ENCODE data around the gene DLEC1. TPM values are rescaled to one million over a fixed set of nuclear protein-coding genes. Genes with fewer than 3 reads are reported as not detected.
A peak's percentile ranks its signal among the peaks of the same experiment; 100 is the strongest.

Gene DLEC1
- total and polyA plus RNA-seq, 4 experiments from 2014 or later, result 0.49 to 15.1 (median 7.3) TPM

GRCh38 chr3:38098376-38098723 is 59.3 kb downstream of the DLEC1 start:
- no peaks in the 10 kb centered on the region for H3K36me3 ChIP-seq (ENCODE audit: insufficient read depth, low read length)
- ChIA-PET CTCF (ENCODE audit: partially characterized antibody) (no interaction called here), POLR2A (ENCODE audit: partially characterized antibody) (no interaction called here)
- intact Hi-C loops (cut with micrococcal nuclease), result no loop called here
- H3K4me1 ChIP-seq (ENCODE audit: insufficient read depth, low read length), result no peaks in the 10 kb centered on the region
- Mint-ChIP-seq H3K27me3 (no peaks in the 10 kb centered on the region), H3K9me3 (no peaks in the 10 kb centered on the region), H3K36me3 (peaks cover 4 to 13% of the 10 kb centered on the region in 2 donors), H3K4me1 (no peaks in the 10 kb centered on the region), H3K27ac (no peak overlapping the region), H3K4me3 (no peak overlapping the region)
- H3K27ac ChIP-seq (ENCODE audit: low read depth, low read length), result no peak overlapping the region
- DNase-seq, result no peak
- H3K4me3 ChIP-seq (ENCODE audit: low read length in 2 of 2), result no peak overlapping the region
- no peaks in the 10 kb centered on the region for H3K9me3 ChIP-seq (ENCODE audit: control insufficient read depth in 1 of 2, low read length in 2 of 2)
- H3K27me3 ChIP-seq (ENCODE audit: insufficient read depth, low read length), result no peaks in the 10 kb centered on the region

GRCh38 chr3:38099518-38099917 is 60.5 kb downstream of the DLEC1 start:
- Histone ChIP-seq H3K4me3 (ENCODE audit: low read length in 2 of 2) (no peak overlapping the region), H3K9me3 (ENCODE audit: control insufficient read depth in 1 of 2, low read length in 2 of 2) (no peaks in the 10 kb centered on the region), H3K27ac (ENCODE audit: low read depth, low read length) (no peak overlapping the region), H3K4me1 (ENCODE audit: insufficient read depth, low read length) (no peaks in the 10 kb centered on the region), H3K36me3 (ENCODE audit: insufficient read depth, low read length) (no peaks in the 10 kb centered on the region), H3K27me3 (ENCODE audit: insufficient read depth, low read length) (no peaks in the 10 kb centered on the region)
- Mint-ChIP-seq H3K4me3 (no peak overlapping the region), H3K36me3 (peaks cover 8 to 17% of the 10 kb centered on the region in 2 donors), H3K27ac (peak overlapping the region in 1 of 7 donors; percentile 55), H3K9me3 (peaks cover 0 to 5% (median under 1%) of the 10 kb centered on the region in 8 donors), H3K4me1 (no peaks in the 10 kb centered on the region), H3K27me3 (no peaks in the 10 kb centered on the region)
- intact Hi-C loops (cut with micrococcal nuclease), result no loop called here
- CTCF ChIA-PET (ENCODE audit: partially characterized antibody), result interaction anchor here (1.2 kb wide), 1 partner anchor 20 kb away, joined by 3 read pairs; no protein-coding TSS in a partner anchor
- POLR2A ChIA-PET (ENCODE audit: partially characterized antibody), result no interaction called here
- no peak for DNase-seq

- no peak overlapping the region for H3K4me3 Mint-ChIP-seq
- intact Hi-C loops (cut with micrococcal nuclease), result no loop called here
- ChIA-PET CTCF (ENCODE audit: partially characterized antibody) (interaction anchor here (1.2 kb wide), 1 partner anchor 19 kb away, joined by 3 read pairs; no protein-coding TSS in a partner anchor), POLR2A (ENCODE audit: partially characterized antibody) (no interaction called here)
- no peaks in the 10 kb centered on the region for H3K9me3 ChIP-seq (ENCODE audit: control insufficient read depth in 1 of 2, low read length in 2 of 2)
- no peaks in the 10 kb centered on the region for H3K4me1 ChIP-seq (ENCODE audit: insufficient read depth, low read length)
- H3K27me3 ChIP-seq (ENCODE audit: insufficient read depth, low read length), result no peaks in the 10 kb centered on the region
- no peak overlapping the region for H3K27ac ChIP-seq (ENCODE audit: low read depth, low read length)
- no peaks in the 10 kb centered on the region for H3K36me3 ChIP-seq (ENCODE audit: insufficient read depth, low read length)
- no peak overlapping the region for H3K27ac Mint-ChIP-seq
- no peak overlapping the region for H3K4me3 ChIP-seq (ENCODE audit: low read length in 2 of 2)
- H3K36me3 Mint-ChIP-seq, result peaks cover 5 to 19% of the 10 kb centered on the region in 2 donors
- H3K27me3 Mint-ChIP-seq, result no peaks in the 10 kb centered on the region
- no peaks in the 10 kb centered on the region for H3K4me1 Mint-ChIP-seq
- H3K9me3 Mint-ChIP-seq, result peaks cover 0 to 15% (median 7%) of the 10 kb centered on the region in 8 donors
- DNase-seq, result no peak
These were observed 61.5 kb downstream of the DLEC1 start for GRCh38 chr3:38100498-38100897.

GRCh38 chr3:38101811-38102443 is 62.9 kb downstream of the DLEC1 start:
- ChIA-PET CTCF (ENCODE audit: partially characterized antibody) (interaction anchor here (0.7 kb wide), 1 partner anchor 14 kb away, joined by 3 read pairs; no protein-coding TSS in a partner anchor), POLR2A (ENCODE audit: partially characterized antibody) (no interaction called here)
- Mint-ChIP-seq H3K4me1 (no peaks in the 10 kb centered on the region), H3K27ac (no peak overlapping the region), H3K4me3 (no peak overlapping the region), H3K36me3 (peaks cover 8 to 22% of the 10 kb centered on the region in 2 donors), H3K27me3 (no peaks in the 10 kb centered on the region), H3K9me3 (peaks cover 0 to 19% (median 11%) of the 10 kb centered on the region in 8 donors)
- no peak overlapping the region for H3K4me3 ChIP-seq (ENCODE audit: low read length in 2 of 2)
- H3K27me3 ChIP-seq (ENCODE audit: insufficient read depth, low read length), result no peaks in the 10 kb centered on the region
- H3K4me1 ChIP-seq (ENCODE audit: insufficient read depth, low read length), result no peaks in the 10 kb centered on the region
- H3K27ac ChIP-seq (ENCODE audit: low read depth, low read length), result no peak overlapping the region
- H3K36me3 ChIP-seq (ENCODE audit: insufficient read depth, low read length), result no peaks in the 10 kb centered on the region
- no peak for DNase-seq
- intact Hi-C loops (cut with micrococcal nuclease), result no loop called here
- no peaks in the 10 kb centered on the region for H3K9me3 ChIP-seq (ENCODE audit: control insufficient read depth in 1 of 2, low read length in 2 of 2)

GRCh38 chr3:38102444-38102814 is 63.4 kb downstream of the DLEC1 start:
- no peaks in the 10 kb centered on the region for H3K27me3 Mint-ChIP-seq
- peaks cover 0 to 19% (median 11%) of the 10 kb centered on the region in 8 donors for H3K9me3 Mint-ChIP-seq
- H3K27ac Mint-ChIP-seq, result no peak overlapping the region
- no peaks in the 10 kb centered on the region for H3K4me1 Mint-ChIP-seq
- Histone ChIP-seq H3K4me3 (ENCODE audit: low read length in 2 of 2) (no peak overlapping the region), H3K27me3 (ENCODE audit: insufficient read depth, low read length) (no peaks in the 10 kb centered on the region), H3K4me1 (ENCODE audit: insufficient read depth, low read length) (no peaks in the 10 kb centered on the region), H3K27ac (ENCODE audit: low read depth, low read length) (no peak overlapping the region), H3K9me3 (ENCODE audit: control insufficient read depth in 1 of 2, low read length in 2 of 2) (no peaks in the 10 kb centered on the region), H3K36me3 (ENCODE audit: insufficient read depth, low read length) (no peaks in the 10 kb centered on the region)
- intact Hi-C loops (cut with micrococcal nuclease), result no loop called here
- POLR2A ChIA-PET (ENCODE audit: partially characterized antibody), result no interaction called here
- H3K4me3 Mint-ChIP-seq, result no peak overlapping the region
- CTCF ChIA-PET (ENCODE audit: partially characterized antibody), result interaction anchor here (0.7 kb wide), 1 partner anchor 14 kb away, joined by 3 read pairs; no protein-coding TSS in a partner anchor
- DNase-seq, result no peak
- peaks cover 11 to 26% of the 10 kb centered on the region in 2 donors for H3K36me3 Mint-ChIP-seq

- Mint-ChIP-seq H3K4me3 (no peak overlapping the region), H3K27ac (no peak overlapping the region), H3K9me3 (peaks cover 0 to 19% (median 11%) of the 10 kb centered on the region in 8 donors), H3K36me3 (peaks cover 14 to 36% of the 10 kb centered on the region in 2 donors), H3K27me3 (no peaks in the 10 kb centered on the region), H3K4me1 (no peaks in the 10 kb centered on the region)
- Histone ChIP-seq H3K27me3 (ENCODE audit: insufficient read depth, low read length) (no peaks in the 10 kb centered on the region), H3K4me1 (ENCODE audit: insufficient read depth, low read length) (no peaks in the 10 kb centered on the region), H3K36me3 (ENCODE audit: insufficient read depth, low read length) (no peaks in the 10 kb centered on the region), H3K9me3 (ENCODE audit: control insufficient read depth in 1 of 2, low read length in 2 of 2) (no peaks in the 10 kb centered on the region), H3K4me3 (ENCODE audit: low read length in 2 of 2) (no peak overlapping the region), H3K27ac (ENCODE audit: low read depth, low read length) (no peak overlapping the region)
- no peak for DNase-seq
- POLR2A ChIA-PET (ENCODE audit: partially characterized antibody), result no interaction called here
- CTCF ChIA-PET (ENCODE audit: partially characterized antibody), result no interaction called here
- intact Hi-C loops (cut with micrococcal nuclease), result no loop called here
These were observed 66.5 kb downstream of the DLEC1 start for GRCh38 chr3:38105525-38105924.

GRCh38 chr3:38107911-38108648 is 69.1 kb downstream of the DLEC1 start:
- no peaks in the 10 kb centered on the region for H3K4me1 ChIP-seq (ENCODE audit: insufficient read depth, low read length)
- no peak overlapping the region for H3K4me3 ChIP-seq (ENCODE audit: low read length in 2 of 2)
- CTCF ChIA-PET (ENCODE audit: partially characterized antibody), result interaction anchor here (0.9 to 2.2 kb wide), 4 partner anchors 10 to 373 kb away, joined by 3 to 5 read pairs (median 3); no protein-coding TSS in a partner anchor
- no peak for DNase-seq
- H3K27ac ChIP-seq (ENCODE audit: low read depth, low read length), result no peak overlapping the region
- Mint-ChIP-seq H3K27me3 (no peaks in the 10 kb centered on the region), H3K9me3 (peaks cover 0 to 19% (median 11%) of the 10 kb centered on the region in 8 donors), H3K36me3 (peaks cover 14 to 37% of the 10 kb centered on the region in 2 donors), H3K27ac (no peak overlapping the region), H3K4me1 (no peaks in the 10 kb centered on the region), H3K4me3 (no peak overlapping the region)
- intact Hi-C loops (cut with micrococcal nuclease), result no loop called here
- H3K36me3 ChIP-seq (ENCODE audit: insufficient read depth, low read length), result no peaks in the 10 kb centered on the region
- POLR2A ChIA-PET (ENCODE audit: partially characterized antibody), result no interaction called here
- H3K27me3 ChIP-seq (ENCODE audit: insufficient read depth, low read length), result no peaks in the 10 kb centered on the region
- H3K9me3 ChIP-seq (ENCODE audit: control insufficient read depth in 1 of 2, low read length in 2 of 2), result no peaks in the 10 kb centered on the region

Data from CD4-positive, alpha-beta memory T cell (primary cell).